OCI-LY1 (cell line): ENCODE results near the gene FBRSL1.

ENCODE experiments used
- H2AFZ ChIP-seq: fragments of 200-600 bp; sonication (generic), shearing (Covaris generic); 2 replicates; pipeline ENCODE4 v1.6.0; 2014; ENCODE audit warnings: antibody characterized with exemption, mild to moderate bottlenecking, low read length
- H3F3A ChIP-seq: fragments of 200-600 bp; sonication (generic), shearing (Covaris generic); 2 replicates; pipeline ENCODE4 v1.6.0; 2014; ENCODE audit warnings: mild to moderate bottlenecking, antibody characterized with exemption, low read length, moderate library complexity; ENCODE audit not compliant: insufficient read depth
- H3K27ac ChIP-seq: fragments of 200-600 bp; sonication (generic); 2 replicates; pipeline ENCODE4 v1.5.1; 2014; ENCODE audit warnings: low read length, mixed run types, mild to moderate bottlenecking, low read depth; ENCODE audit not compliant: poor library complexity, severe bottlenecking
- H3K27me3 ChIP-seq: fragments of 200-600 bp; sonication (generic); 2 replicates; pipeline ENCODE4 v1.6.0; 2014; ENCODE audit warnings: antibody characterized with exemption, mild to moderate bottlenecking, low read length, moderate library complexity; ENCODE audit not compliant: insufficient read depth
- H3K36me3 ChIP-seq: fragments of 200-600 bp; sonication (generic); 2 replicates; pipeline ENCODE4 v1.6.1; 2014; ENCODE audit warnings: mild to moderate bottlenecking, antibody characterized with exemption, low read length, moderate library complexity, mixed read lengths; ENCODE audit not compliant: insufficient read depth
- H3K4me1 ChIP-seq: fragments of 200-600 bp; sonication (generic); 2 replicates; pipeline ENCODE4 v1.5.1; 2014; ENCODE audit warnings: mild to moderate bottlenecking, low read length, moderate library complexity; ENCODE audit not compliant: insufficient read depth, severe bottlenecking
- H3K4me2 ChIP-seq: fragments of 200-600 bp; sonication (generic), shearing (Covaris generic); 2 replicates; pipeline ENCODE4 v1.6.1; 2014; ENCODE audit warnings: low read length
- H3K4me3 ChIP-seq: fragments of 200-600 bp; sonication (generic); 2 replicates; pipeline ENCODE4 v1.5.1; 2014; ENCODE audit warnings: low read length, low read depth, mild to moderate bottlenecking, mixed read lengths; ENCODE audit not compliant: poor library complexity, severe bottlenecking
- H3K79me2 ChIP-seq: fragments of 200-600 bp; shearing (Covaris generic); 2 replicates; pipeline ENCODE4 v1.6.1; 2016; ENCODE audit warnings: mixed run types, low read length, mixed read lengths; ENCODE audit not compliant: insufficient read depth
- H3K9ac ChIP-seq: fragments of 200-600 bp; sonication (generic), shearing (Covaris generic); 2 replicates; pipeline ENCODE4 v1.6.1; 2014; ENCODE audit warnings: mild to moderate bottlenecking, low read length, mixed read lengths
- H3K9me2 ChIP-seq: fragments of 200-600 bp; sonication (generic), shearing (Covaris generic); 2 replicates; pipeline ENCODE4 v1.6.1; 2014; ENCODE audit warnings: low read depth, mild to moderate bottlenecking, low read length, mixed read lengths
- H3K9me3 ChIP-seq: fragments of 200-600 bp; shearing (Covaris generic); 2 replicates; pipeline ENCODE4 v1.6.1; 2014; ENCODE audit warnings: low read length, mixed read lengths
- H4K20me1 ChIP-seq: fragments of 200-600 bp; sonication (generic), shearing (Covaris generic); 2 replicates; pipeline ENCODE4 v1.6.0; 2016; ENCODE audit warnings: mild to moderate bottlenecking, low read length; ENCODE audit not compliant: insufficient read depth
- CTCF ChIP-seq: fragments of 200-600 bp; sonication (generic), shearing (Covaris generic); IDR thresholded peaks from 2 replicates; pipeline ENCODE4 v1.5.1; 2017; ENCODE audit warnings: mild to moderate bottlenecking, antibody characterized with exemption, low read length, moderate library complexity, mixed read lengths
- EZH2 ChIP-seq: fragments of 200-600 bp; sonication (generic), shearing (Covaris generic); IDR thresholded peaks from 2 replicates; pipeline ENCODE4 v1.8.0; 2017; ENCODE audit warnings: borderline replicate concordance, mixed run types, mild to moderate bottlenecking, antibody characterized with exemption, low read length, moderate library complexity, mixed read lengths

Gene FBRSL1

GRCh38 chr12:132533584-132533958 lies 43.6 kb downstream of the FBRSL1 start:
- no peaks in the 10 kb centered on the region for H4K20me1 ChIP-seq
- H3F3A ChIP-seq, result no peaks in the 10 kb centered on the region
- H3K9me2 ChIP-seq, result no peaks in the 10 kb centered on the region
- no peak overlapping the region for H3K4me3 ChIP-seq
- H3K9ac ChIP-seq, result no peak overlapping the region
- H2AFZ ChIP-seq, result no peak overlapping the region
- H3K79me2 ChIP-seq, result no peaks in the 10 kb centered on the region
- TF ChIP-seq CTCF (no peak), EZH2 (no peak)
- no peaks in the 10 kb centered on the region for H3K36me3 ChIP-seq
- no peaks in the 10 kb centered on the region for H3K4me1 ChIP-seq
- no peak overlapping the region for H3K4me2 ChIP-seq
- no peaks in the 10 kb centered on the region for H3K9me3 ChIP-seq
- H3K27ac ChIP-seq, result no peak overlapping the region
- H3K27me3 ChIP-seq, result no peaks in the 10 kb centered on the region

GRCh38 chr12:132534076-132534475 lies 44.1 kb downstream of the FBRSL1 start:
- H3F3A ChIP-seq, result no peaks in the 10 kb centered on the region
- no peak for TF ChIP-seq CTCF
- TF ChIP-seq EZH2, result no peak
- H3K9me3 ChIP-seq, result no peaks in the 10 kb centered on the region
- no peak overlapping the region for H3K9ac ChIP-seq
- H3K36me3 ChIP-seq, result no peaks in the 10 kb centered on the region
- no peak overlapping the region for H3K4me2 ChIP-seq
- no peaks in the 10 kb centered on the region for H3K79me2 ChIP-seq
- H3K27me3 ChIP-seq, result no peaks in the 10 kb centered on the region
- no peak overlapping the region for H3K27ac ChIP-seq
- no peak overlapping the region for H3K4me3 ChIP-seq
- no peaks in the 10 kb centered on the region for H3K9me2 ChIP-seq
- H2AFZ ChIP-seq, result no peak overlapping the region
- no peaks in the 10 kb centered on the region for H4K20me1 ChIP-seq
- no peaks in the 10 kb centered on the region for H3K4me1 ChIP-seq

GRCh38 chr12:132535019-132535418 lies 45.1 kb downstream of the FBRSL1 start:
- no peak overlapping the region for H3K27ac ChIP-seq
- no peaks in the 10 kb centered on the region for H3K9me3 ChIP-seq
- no peaks in the 10 kb centered on the region for H3K4me1 ChIP-seq
- no peak overlapping the region for H2AFZ ChIP-seq
- H3K9me2 ChIP-seq, result no peaks in the 10 kb centered on the region
- H3K36me3 ChIP-seq, result no peaks in the 10 kb centered on the region
- H4K20me1 ChIP-seq, result no peaks in the 10 kb centered on the region
- no peak overlapping the region for H3K9ac ChIP-seq
- H3F3A ChIP-seq, result no peaks in the 10 kb centered on the region
- no peak overlapping the region for H3K4me2 ChIP-seq
- H3K27me3 ChIP-seq, result no peaks in the 10 kb centered on the region
- TF ChIP-seq CTCF (no peak), EZH2 (no peak)
- H3K4me3 ChIP-seq, result no peak overlapping the region
- no peaks in the 10 kb centered on the region for H3K79me2 ChIP-seq
